B cell (primary cell): ENCODE results near the gene CLSTN2.

Source experiments
- CTCF ChIP-seq: fragments of 200-600 bp; IDR thresholded peaks from one replicate; pipeline ENCODE4 v1.8.0; 2022; ENCODE audit warnings: antibody characterized with exemption, mild to moderate bottlenecking
- EZH2 ChIP-seq: IDR thresholded peaks from 2 replicates; pipeline ENCODE4 v1.6.1; 2012; ENCODE audit warnings: borderline replicate concordance, low read depth, mild to moderate bottlenecking, moderate library complexity, low read length; ENCODE audit not compliant: insufficient read depth, poor library complexity, severe bottlenecking

GRCh38 chr3:140341817-140342403, 406.9 kb downstream of the CLSTN2 start:
- no peak for TF ChIP-seq CTCF
- TF ChIP-seq EZH2: no peak
